Heart right ventricle (tissue), 16 donors: ENCODE results near the gene PIGL. TPM values are rescaled to one million over a fixed set of nuclear protein-coding genes. Genes with fewer than 3 reads are reported as not detected.

Experiments
- ATAC-seq, 8 donors: fragments of 200-7000 bp; cut with Tn5 transposase; one replicate each; pipeline ENCODE4 v1.9.1; 2020; ENCODE audit warnings: mild to moderate bottlenecking in 8 of 8, moderate library complexity in 8 of 8, moderate number of reproducible peaks in 1 of 8
- DNase-seq, 2 donors: peaks; one replicate each; pipeline ENCODE4 v3.0.0-alpha.2; 2020
- H3K27ac ChIP-seq, 10 donors: fragments of 200-600 bp; sonication (generic) in 2 of 10; one replicate each; pipeline versions ENCODE4 v1.5.0 to v1.8.0; 2020 to 2022; ENCODE audit warnings: mild to moderate bottlenecking in 3 of 10
- H3K27me3 ChIP-seq, 7 donors: fragments of 200-600 bp; one replicate each; pipeline ENCODE4 v1.8.0; 2021 to 2022; ENCODE audit warnings: mild to moderate bottlenecking in 2 of 7
- H3K36me3 ChIP-seq, 9 donors: fragments of 200-600 bp; sonication (generic) in 1 of 9; one replicate each; pipeline versions ENCODE4 v1.5.0 to v1.8.0; 2020 to 2022; ENCODE audit warnings: mild to moderate bottlenecking in 2 of 9
- H3K4me1 ChIP-seq, 9 donors: fragments of 200-600 bp; sonication (generic) in 1 of 9; one replicate each; pipeline versions ENCODE4 v1.5.0 to v1.8.0; 2020 to 2022; ENCODE audit warnings: mild to moderate bottlenecking in 4 of 9
- H3K4me3 ChIP-seq, 10 donors: fragments of 200-600 bp; sonication (generic) in 2 of 10; one replicate each; pipeline versions ENCODE4 v1.5.0 to v1.8.0; 2020 to 2022; ENCODE audit warnings: mild to moderate bottlenecking in 7 of 10, moderate library complexity in 2 of 10
- H3K9me3 ChIP-seq, 11 donors: fragments of 200-600 bp in 10 of 11; sonication (generic) in 2 of 11; one replicate each; pipeline versions ENCODE4 v1.5.0 to v1.8.0; 2013 to 2022; ENCODE audit warnings: mild to moderate bottlenecking in 2 of 11, control low read depth in 1 of 11, moderate library complexity in 1 of 11
- WGBS, 2 donors: extraction: QIAGEN DNeasy Blood & Tissue Kit; methylation state at CpG; one replicate each; pipeline ENCODE4 v1.1.7; 2013; ENCODE audit warnings: inconsistent platforms in 1 of 2; 5-methylcytosine and 5-hydroxymethylcytosine counted together
- intact Hi-C, 10 donors: fragments of 100-400 bp; cut with DNase I; formaldehyde crosslinking; loops; one replicate each; pipeline versions ENCODE4 v1.11.1 to v1.14.2; 2022
- polyA plus RNA-seq, 2 donors: library from polyadenylated mRNA; stranded (reverse); fragments of 200-250 nt; gene quantifications; one replicate each; pipeline ENCODE4 v1.2.3, GENCODE V29; 2013
- total RNA-seq, 10 donors: library from RNA; stranded (reverse); fragmentation: NEBNext Ultra II Directional in 3 of 10; extraction: Animal tissue kit (Norgen Biotek cat#: 25700) in 3 of 10; gene quantifications; one replicate each; pipeline versions ENCODE4 v1.2.1 to v1.2.4, GENCODE V29; 2021 to 2023
- TF ChIP-seq, protein P1 (sequence below), 9 donors: fragments of 200-600 bp; sonication (generic) in 2 of 9; IDR thresholded peaks; one replicate each; pipeline versions ENCODE4 v1.5.0 to v1.8.0; 2021 to 2022; ENCODE audit warnings: antibody characterized with exemption in 9 of 9, mild to moderate bottlenecking in 5 of 9, moderate library complexity in 1 of 9
- donor health status: Arrhythmogenic right ventricular cardiomyopathy.
- donor health status: ischemic (EF 13 %, LVEDD 7.1; RV severe dilation, severe dysfunction).
- donor health status: healthy with polysubstance abuse.
- donor health status: DM: no; HTN: yes; CAD: no.
- donor health status: DM: no; HTN: no; CAD: no.
- donor health status: ischemic (EF 25% LVEDD 6.9; RV normal size, moderate dysfunction).
- donor health status: ischemic (EF 25% LVEDD 5.7; RV mildly dilated, moderate dysfunction).
- donor health status: healthy.
- donor health status: DM: yes; HTN: yes; CAD: no.
- donor health status: Ischemic cardiomyopathy.
- donor health status: ischemic (EF 35%, LVEDD 5.7; RV mildly dilated, moderate dysfunction).
- donor health status: nonischemic (EF 11% LVEDD 7.7; RV severe dilation, severe dysfunction).
- donor health status: DM: yes; HTN: yes; CAD: no.
- donor health status: PGD.
- donor health status: ischemic (EF 29% LVEDD 5.4; RV normal size, mild dysfunction).
- donor health status: nonischemic (EF 23%, LVEDD 6.1; RV moderate dilation, normal function).

Gene PIGL
- total and polyA plus RNA-seq, 12 donors = 6.1 to 14.6 (median 9.5) TPM

GRCh38 chr17:16283705-16284104 lies 66.7 kb downstream of the PIGL start:
- H3K9me3 ChIP-seq = no peaks in the 10 kb centered on the region
- H3K27me3 ChIP-seq = no peaks in the 10 kb centered on the region
- no peak overlapping the region for H3K27ac ChIP-seq
- TF ChIP-seq, protein P1, sequence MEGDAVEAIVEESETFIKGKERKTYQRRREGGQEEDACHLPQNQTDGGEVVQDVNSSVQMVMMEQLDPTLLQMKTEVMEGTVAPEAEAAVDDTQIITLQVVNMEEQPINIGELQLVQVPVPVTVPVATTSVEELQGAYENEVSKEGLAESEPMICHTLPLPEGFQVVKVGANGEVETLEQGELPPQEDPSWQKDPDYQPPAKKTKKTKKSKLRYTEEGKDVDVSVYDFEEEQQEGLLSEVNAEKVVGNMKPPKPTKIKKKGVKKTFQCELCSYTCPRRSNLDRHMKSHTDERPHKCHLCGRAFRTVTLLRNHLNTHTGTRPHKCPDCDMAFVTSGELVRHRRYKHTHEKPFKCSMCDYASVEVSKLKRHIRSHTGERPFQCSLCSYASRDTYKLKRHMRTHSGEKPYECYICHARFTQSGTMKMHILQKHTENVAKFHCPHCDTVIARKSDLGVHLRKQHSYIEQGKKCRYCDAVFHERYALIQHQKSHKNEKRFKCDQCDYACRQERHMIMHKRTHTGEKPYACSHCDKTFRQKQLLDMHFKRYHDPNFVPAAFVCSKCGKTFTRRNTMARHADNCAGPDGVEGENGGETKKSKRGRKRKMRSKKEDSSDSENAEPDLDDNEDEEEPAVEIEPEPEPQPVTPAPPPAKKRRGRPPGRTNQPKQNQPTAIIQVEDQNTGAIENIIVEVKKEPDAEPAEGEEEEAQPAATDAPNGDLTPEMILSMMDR (IDR thresholded peaks at IDR 0.05) = no peak
- intact Hi-C loops = no loop called here
- DNase-seq (no peak), ATAC-seq (no peak)
- peaks cover 10 to 40% (median 27%) of the 10 kb centered on the region in 9 donors for H3K4me1 ChIP-seq
- 90 to 93% methylated on average over 9 of the region's 9 CpGs for WGBS, 2 donors
- H3K4me3 ChIP-seq = no peak overlapping the region
- peaks cover 0 to 7% (median 0%) of the 10 kb centered on the region in 9 donors for H3K36me3 ChIP-seq

GRCh38 chr17:16285646-16286008 lies 68.6 kb downstream of the PIGL start:
- Histone ChIP-seq H3K9me3 (no peaks in the 10 kb centered on the region), H3K27ac (peak overlapping the region; percentile 74 to 95 (median 86)), H3K27me3 (no peaks in the 10 kb centered on the region), H3K4me1 (peaks cover 10 to 42% (median 27%) of the 10 kb centered on the region in 9 donors), H3K36me3 (peaks cover 0 to 7% (median 0%) of the 10 kb centered on the region in 9 donors), H3K4me3 (peak overlapping the region in 6 of 10 donors; percentile 17 to 36 (median 28))
- TF ChIP-seq, protein P1 (IDR thresholded peaks at IDR 0.05) = peak in 7 of 9 donors; percentile 30 to 56 (median 48)
- intact Hi-C loops = loop anchor here in 5 of 10 donors (2.0 to 5.0 kb wide), 3 partner anchors 67 to 1052 kb away; partner anchors contain the start of genes NCOR1 (in 3 of the 5), PIGL (in 3 of the 5) and CENPV (in 1 of the 5)
- ATAC-seq (no peak), DNase-seq (no peak)
- WGBS, 2 donors = 57 to 60% methylated on average over 6 of the region's 6 CpGs

- peaks cover 0 to 7% (median 0%) of the 10 kb centered on the region in 9 donors for H3K36me3 ChIP-seq
- ATAC-seq = peak; percentile 93 to 96 (median 95)
- intact Hi-C loops = loop anchor here in 5 of 10 donors (2.0 to 5.0 kb wide), 3 partner anchors 67 to 1051 kb away; partner anchors contain the start of genes NCOR1 (in 3 of the 5), PIGL (in 3 of the 5) and CENPV (in 1 of the 5)
- peaks cover 10 to 42% (median 27%) of the 10 kb centered on the region in 9 donors for H3K4me1 ChIP-seq
- H3K9me3 ChIP-seq = no peaks in the 10 kb centered on the region
- H3K4me3 ChIP-seq = peak overlapping the region in 7 of 10 donors; percentile 0 to 36 (median 27)
- 28 to 29% methylated on average over 26 of the region's 26 CpGs for WGBS, 2 donors
- H3K27me3 ChIP-seq = no peaks in the 10 kb centered on the region
- peak; percentile 69 to 82 for DNase-seq
- TF ChIP-seq, protein P1 (IDR thresholded peaks at IDR 0.05) = no peak
- peak overlapping the region; percentile 74 to 95 (median 86) for H3K27ac ChIP-seq
Measured at GRCh38 chr17:16286009-16286946, 69.3 kb downstream of the PIGL start.

DNA sequence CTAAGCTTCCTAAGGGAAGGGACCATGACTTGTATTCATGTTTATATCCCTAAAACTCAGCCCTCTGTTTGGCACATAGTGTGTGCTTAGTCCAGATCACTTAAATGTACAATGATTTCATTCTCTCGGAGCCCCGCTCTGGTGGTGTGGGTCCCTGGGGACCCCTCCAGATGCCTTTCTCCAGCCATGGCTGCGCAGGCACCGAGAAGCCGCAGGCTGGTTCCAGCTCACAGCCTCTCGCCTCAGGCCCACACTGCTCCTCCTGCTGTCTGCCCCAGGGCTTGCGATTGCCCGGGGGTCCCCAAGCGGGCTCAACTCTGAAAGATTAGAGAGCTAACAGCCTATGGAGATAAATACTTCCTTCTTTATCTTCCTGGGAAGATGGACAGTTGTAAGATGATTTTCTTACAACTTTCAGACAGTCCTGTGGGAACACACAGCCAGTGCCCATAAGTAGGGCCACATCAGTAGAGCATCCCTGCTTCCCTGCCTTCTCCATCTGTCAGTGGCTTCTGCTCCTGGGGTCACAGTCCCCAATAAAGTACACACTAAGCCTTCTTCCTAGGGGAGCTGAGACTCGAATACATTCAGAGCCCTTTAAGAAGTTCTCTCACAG lies 70.0 kb downstream of the PIGL start:
- peak overlapping the region in 2 of 10 donors; percentile 10 to 36 for H3K4me3 ChIP-seq
- H3K27ac ChIP-seq = peak overlapping the region; percentile 74 to 95 (median 86)

More for the DNA sequence above, 70.0 kb downstream of the PIGL start:
- DNase-seq (peak; percentile 10 to 30), ATAC-seq (peak in 6 of 8 donors; percentile 8 to 57 (median 33))
- Histone ChIP-seq H3K9me3 (no peaks in the 10 kb centered on the region), H3K4me1 (peaks cover 10 to 42% (median 27%) of the 10 kb centered on the region in 9 donors), H3K27me3 (no peaks in the 10 kb centered on the region), H3K36me3 (peaks cover 0 to 7% (median 0%) of the 10 kb centered on the region in 9 donors)
- WGBS, 2 donors = 68 to 74% methylated on average over 10 of the region's 10 CpGs
- intact Hi-C loops = loop anchor here in 5 of 10 donors (2.0 to 5.0 kb wide), 3 partner anchors 66 to 1050 kb away; partner anchors contain the start of genes NCOR1 (in 3 of the 5), PIGL (in 3 of the 5) and CENPV (in 1 of the 5)
- TF ChIP-seq, protein P1 (IDR thresholded peaks at IDR 0.05) = peak in 3 of 9 donors; percentile 6 to 17 (median 11)
